Limb (tissue), 2 donors: ENCODE results near the gene SLC12A3.

Experiments
- DNase-seq, 2 donors: peaks; one replicate each; pipeline ENCODE4 v3.0.0-alpha.2; 2016; ENCODE audit errors: extremely low spot score in 2 of 2

Gene SLC12A3

GRCh38 chr16:56848029-56848936 lies 16.7 kb upstream of the SLC12A3 start:
- DNase-seq = no peak

DNA sequence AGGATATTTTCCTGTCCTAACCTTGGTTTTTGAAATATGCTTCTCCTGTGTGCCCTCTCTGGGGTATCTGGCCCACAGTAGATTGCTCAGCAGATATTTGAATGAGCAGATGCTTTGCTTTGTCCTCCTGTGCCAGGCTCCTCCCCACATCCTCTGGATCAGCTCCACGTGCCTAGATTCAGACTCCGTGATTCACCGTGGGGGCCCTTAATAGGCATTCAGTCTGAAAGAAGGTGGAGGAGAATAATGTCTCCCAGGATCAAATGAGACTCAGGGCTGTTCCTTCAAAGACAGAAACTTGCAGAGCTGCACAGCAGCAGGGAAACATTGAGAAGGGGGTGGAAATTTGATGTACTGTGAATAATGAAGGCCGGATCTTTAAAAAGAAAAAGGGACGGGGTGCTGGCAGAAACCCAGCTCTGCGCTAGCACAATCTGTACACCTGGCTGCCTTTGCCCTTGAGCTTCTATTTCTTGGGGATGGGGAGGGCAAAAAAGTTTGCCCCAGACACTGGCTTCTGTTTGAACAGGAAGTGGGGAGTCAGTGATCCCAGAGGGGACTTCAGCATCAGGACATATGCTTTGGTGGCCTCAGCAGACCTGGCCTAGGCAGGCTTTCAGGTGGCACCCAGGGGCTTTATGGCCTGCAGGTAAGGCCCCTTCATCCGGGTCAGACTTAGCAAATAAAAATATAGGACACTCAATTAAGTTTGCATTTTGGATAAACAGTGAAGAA lies 15.9 kb upstream of the SLC12A3 start:
- no peak for DNase-seq

DNA sequence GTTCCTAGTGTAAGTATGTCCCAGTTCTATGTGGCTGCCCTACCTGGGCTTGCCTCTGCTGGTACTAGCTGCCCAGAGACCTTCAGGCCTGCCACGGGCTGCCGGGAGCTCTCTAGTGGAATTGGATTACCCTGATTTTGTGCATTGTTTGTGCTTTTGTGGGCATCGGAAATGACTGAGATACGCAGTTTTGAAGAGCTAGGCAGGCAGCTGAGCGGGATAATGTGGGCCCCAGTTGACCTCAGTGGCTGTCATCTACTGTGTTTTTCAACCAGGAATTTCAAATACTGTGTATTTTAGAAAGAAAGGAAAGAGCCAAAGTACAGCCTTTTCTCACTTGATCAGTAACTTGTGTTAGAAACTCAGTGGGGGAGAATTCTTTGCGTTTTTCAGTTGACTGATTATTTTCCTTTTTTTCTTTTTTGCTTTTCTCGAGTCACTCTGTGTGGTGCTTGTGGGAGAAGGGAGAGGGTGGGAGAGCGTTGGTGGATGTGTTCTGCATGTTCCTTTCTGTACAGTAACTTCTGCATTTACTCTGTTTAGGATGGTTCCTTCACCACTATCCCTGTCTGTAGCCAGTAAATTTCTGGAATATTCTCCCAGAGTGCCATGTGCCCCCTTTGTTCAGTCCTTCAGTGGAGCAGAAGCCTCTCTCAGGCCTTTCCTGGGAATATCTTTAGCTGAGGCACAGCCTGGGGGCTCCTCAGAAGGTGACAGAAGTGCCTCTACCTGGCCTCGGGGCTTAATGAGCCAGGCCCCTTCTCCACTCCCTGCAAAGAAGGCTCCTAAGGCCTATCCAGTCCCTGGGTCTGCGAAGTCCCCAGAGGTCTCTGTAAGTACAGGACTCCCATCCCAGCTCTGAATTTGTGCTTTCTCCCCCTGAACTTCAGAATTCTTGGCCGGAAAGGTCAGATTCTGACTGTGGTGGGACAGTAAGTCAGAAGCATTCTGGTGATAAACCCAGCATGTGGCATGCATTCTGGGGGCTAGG lies 15.0 kb upstream of the SLC12A3 start:
- DNase-seq = no peak

- no peak for DNase-seq
Observed at GRCh38 chr16:56851671-56852400, 13.2 kb upstream of the SLC12A3 start.

GRCh38 chr16:56852401-56852730 lies 12.6 kb upstream of the SLC12A3 start:
- no peak for DNase-seq

DNA sequence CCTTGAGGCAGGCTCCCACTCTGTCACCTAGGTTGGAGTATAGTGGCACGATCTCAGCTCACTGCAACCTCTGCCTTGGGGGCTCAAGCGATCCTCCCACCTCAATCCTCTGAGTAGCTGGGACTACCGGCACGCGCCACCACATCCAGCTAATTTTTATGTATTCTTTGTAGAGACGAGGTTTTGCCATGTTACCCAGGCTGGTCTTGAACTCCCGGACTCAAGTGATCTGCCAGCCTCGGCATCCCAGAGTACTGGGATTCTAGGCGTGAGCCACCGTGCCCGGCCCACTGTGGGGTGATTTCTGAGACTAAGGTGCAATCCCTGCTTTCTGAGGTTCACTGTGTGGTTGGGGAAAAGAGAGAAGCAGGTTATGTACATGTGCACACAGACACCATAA lies 12.0 kb upstream of the SLC12A3 start:
- DNase-seq = no peak

DNA sequence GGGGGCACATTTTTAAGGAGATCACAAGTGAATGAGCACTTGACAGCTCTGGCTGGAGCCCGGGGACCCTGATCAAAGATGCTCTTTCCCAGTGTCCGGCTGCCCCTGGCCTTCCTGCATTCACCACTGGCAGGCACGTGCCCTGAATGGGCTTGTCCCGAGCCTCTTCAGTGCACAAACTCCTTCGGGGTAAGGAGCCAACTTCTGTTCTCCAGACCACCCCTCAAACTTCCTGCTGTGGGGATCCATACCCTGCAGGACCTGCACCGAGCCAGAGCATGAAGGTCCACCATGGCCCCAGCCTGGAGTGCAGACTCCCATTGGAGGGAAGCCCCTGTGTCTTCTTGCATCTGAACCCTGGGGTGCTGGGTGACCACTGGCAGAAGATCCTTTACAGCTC lies 9.8 kb upstream of the SLC12A3 start:
- DNase-seq = no peak

- no peak for DNase-seq
Observed at GRCh38 chr16:56855946-56856345, 9.1 kb upstream of the SLC12A3 start.

- no peak for DNase-seq
Observed at GRCh38 chr16:56856876-56857447, 8.0 kb upstream of the SLC12A3 start.

- DNase-seq = no peak
Observed at GRCh38 chr16:56858374-56858773, 6.6 kb upstream of the SLC12A3 start.

DNA sequence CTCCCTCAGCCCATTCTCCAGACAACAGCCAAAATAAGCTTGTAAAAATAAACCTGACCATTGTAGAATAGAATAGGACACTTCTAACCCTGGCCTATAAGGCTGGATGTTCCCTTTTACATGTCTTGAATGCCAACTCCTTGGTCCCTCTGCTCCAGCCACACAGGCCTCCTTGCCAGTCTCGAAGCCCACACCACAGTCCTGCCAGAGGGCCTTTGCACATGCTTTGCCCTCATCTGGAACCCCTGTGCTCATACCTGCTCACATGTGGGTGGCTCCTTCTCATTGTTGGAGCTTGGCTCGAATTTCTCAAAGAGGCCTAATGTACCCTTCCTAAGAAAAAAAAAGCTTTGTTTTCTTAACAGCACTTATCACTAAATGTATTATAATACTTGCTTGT lies 5.4 kb upstream of the SLC12A3 start:
- no peak for DNase-seq

DNA sequence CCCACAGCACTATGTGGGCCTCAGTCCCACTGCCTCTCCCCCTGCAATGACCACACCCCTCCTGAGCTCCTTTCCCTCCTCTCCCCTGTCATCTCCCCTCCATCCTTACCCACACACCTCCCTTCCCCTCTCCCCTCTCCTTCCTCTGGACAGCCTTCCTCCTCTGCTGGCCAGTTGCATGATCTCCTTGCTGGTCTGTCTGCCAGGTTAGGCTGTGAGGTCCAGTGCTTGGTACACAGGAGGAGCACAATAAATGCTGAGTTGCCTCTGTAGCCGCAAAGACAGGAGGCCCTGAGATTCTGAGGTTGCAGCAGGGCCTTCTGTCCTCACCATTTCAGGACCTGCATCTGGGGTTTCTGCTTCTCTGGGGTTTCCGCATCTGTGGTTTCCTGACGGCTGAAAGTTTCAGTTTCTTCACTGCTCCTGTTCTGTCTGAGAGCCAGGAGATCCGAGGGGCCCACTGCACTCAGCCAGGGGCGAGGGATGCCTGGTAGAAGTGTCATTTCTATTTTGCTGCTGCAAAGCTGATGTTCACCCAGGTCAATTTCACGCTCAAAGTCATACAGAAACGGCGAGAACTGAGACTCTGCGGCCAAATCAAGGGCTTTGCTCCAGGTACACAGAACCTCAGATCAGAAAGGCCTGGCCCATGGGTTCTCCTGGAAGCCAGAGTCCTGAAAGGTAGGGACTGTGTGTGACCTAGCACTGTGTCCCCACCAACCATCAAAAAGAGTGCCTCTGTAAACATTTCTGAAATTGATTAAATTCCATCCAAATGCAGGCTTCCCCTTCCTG lies 4.6 kb upstream of the SLC12A3 start:
- DNase-seq = no peak

GRCh38 chr16:56861092-56861610 lies 3.9 kb upstream of the SLC12A3 start:
- peak in 1 of 2 donors; percentile 60 for DNase-seq

DNA sequence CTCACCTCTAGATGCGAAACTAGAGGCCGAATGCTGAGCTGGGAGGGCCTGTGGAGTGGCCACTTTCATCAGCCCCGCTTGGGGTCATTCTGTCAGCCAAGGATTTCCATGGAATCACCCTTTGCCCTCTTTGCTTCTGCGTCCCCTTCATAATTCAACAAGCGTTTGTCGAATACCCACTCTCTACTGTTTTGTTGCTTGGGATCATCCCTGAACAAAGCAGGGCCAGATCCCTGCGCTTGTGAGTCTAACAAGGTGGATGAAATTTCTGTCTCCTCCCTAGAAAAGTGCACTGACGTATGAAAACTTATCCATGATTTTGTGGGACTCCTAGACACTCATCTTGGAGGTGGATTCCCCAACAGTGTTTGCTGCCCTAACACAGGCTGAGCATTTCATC lies 3.3 kb upstream of the SLC12A3 start:
- no peak for DNase-seq

DNA sequence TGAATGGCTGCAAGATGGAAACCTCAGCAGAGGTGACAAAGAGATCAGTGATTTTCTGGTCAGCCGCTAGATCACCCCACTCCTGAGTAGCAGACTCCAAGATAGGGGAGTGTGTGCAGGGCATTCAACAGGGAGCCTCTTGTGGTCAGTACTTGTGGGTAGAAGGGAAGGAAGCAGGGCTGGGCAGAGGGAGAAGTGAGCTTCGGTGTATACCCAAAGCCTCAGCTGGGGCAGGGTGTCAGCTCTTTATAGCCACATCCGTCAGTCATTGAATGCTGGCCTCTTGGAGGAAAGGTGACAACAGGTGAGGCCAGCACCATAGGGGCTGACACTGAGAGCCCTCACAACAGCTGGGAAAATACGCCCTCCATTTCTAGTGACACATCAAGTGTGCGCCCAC lies 2.2 kb upstream of the SLC12A3 start:
- no peak for DNase-seq

- DNase-seq = no peak
Observed at GRCh38 chr16:56865394-56866062, 521 bp downstream of the SLC12A3 start.

GRCh38 chr16:56866955-56867830 lies 2.2 kb downstream of the SLC12A3 start:
- peak in 1 of 2 donors; percentile 83 for DNase-seq

DNA sequence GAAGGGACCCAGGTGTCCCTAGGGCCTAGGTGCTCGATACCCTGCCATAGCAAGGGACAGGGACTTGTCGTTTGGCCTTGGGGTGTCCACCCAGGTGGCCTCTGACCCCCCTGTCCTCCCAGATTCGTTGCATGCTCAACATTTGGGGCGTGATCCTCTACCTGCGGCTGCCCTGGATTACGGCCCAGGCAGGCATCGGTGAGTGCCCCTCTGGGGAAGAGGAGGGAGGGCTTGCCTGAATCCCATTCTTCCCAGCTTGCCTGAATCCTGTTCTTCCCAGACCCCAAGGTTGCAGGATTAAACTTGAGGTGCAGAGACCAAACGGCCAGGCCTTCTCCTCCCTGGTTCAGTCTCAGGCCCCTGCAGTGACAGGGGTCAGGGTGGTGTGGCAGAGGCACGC lies 3.2 kb downstream of the SLC12A3 start:
- DNase-seq = no peak
